Measurements from ENCODE around the gene KLF2. TPM values are rescaled to one million over a fixed set of nuclear protein-coding genes. Genes with fewer than 3 reads are reported as not detected.

Gene KLF2
- total RNA-seq, 4 donors from 2014 or later: 115 to 236 (median 167) TPM

GRCh38 chr19:16339361-16339725, 14.7 kb downstream of the KLF2 start:
- H3K27ac ChIP-seq: peak overlapping the region in 2 of 4 donors; percentile 26 to 62

GRCh38 chr19:16340092-16340491, 15.5 kb downstream of the KLF2 start:
- no peak for DNase-seq (ENCODE audit: low spot score in 2 of 2)
- no peaks in the 10 kb centered on the region for H3K27me3 ChIP-seq
- no peak overlapping the region for H3K4me3 ChIP-seq
- H3K27ac ChIP-seq: no peak overlapping the region
- H3K4me1 ChIP-seq: peaks cover 0 to 48% (median 29%) of the 10 kb centered on the region in 4 donors
- H3K9me3 ChIP-seq: no peaks in the 10 kb centered on the region
- WGBS, 2 donors: 46 to 47% methylated on average over 5 of the region's 5 CpGs
- TF ChIP-seq EP300 (IDR thresholded peaks at IDR 0.05) (no peak), POLR2A (IDR thresholded peaks at IDR 0.05) (no peak), CTCF (IDR thresholded peaks at IDR 0.05) (no peak)
- H3K36me3 ChIP-seq: no peaks in the 10 kb centered on the region

More at GRCh38 chr19:16339361-16339725, 14.7 kb downstream of the KLF2 start:
- Histone ChIP-seq H3K36me3 (no peaks in the 10 kb centered on the region), H3K4me1 (peaks cover 0 to 47% (median 29%) of the 10 kb centered on the region in 4 donors), H3K9me3 (no peaks in the 10 kb centered on the region), H3K4me3 (no peak overlapping the region), H3K27me3 (no peaks in the 10 kb centered on the region)
- DNase-seq (ENCODE audit: low spot score in 2 of 2): no peak
- no peak for TF ChIP-seq EP300 (IDR thresholded peaks at IDR 0.05)
- TF ChIP-seq POLR2A (IDR thresholded peaks at IDR 0.05): no peak
- no peak for TF ChIP-seq CTCF (IDR thresholded peaks at IDR 0.05)
- WGBS, 2 donors: 77 to 80% methylated on average over 6 of the region's 6 CpGs

- TF ChIP-seq EP300 (IDR thresholded peaks at IDR 0.05) (no peak), POLR2A (IDR thresholded peaks at IDR 0.05) (no peak), CTCF (IDR thresholded peaks at IDR 0.05) (no peak)
- peaks cover 0 to 53% (median 29%) of the 10 kb centered on the region in 4 donors for H3K4me1 ChIP-seq
- H3K36me3 ChIP-seq: no peaks in the 10 kb centered on the region
- no peak overlapping the region for H3K4me3 ChIP-seq
- DNase-seq (ENCODE audit: low spot score in 2 of 2): no peak
- H3K27ac ChIP-seq: no peak overlapping the region
- H3K27me3 ChIP-seq: no peaks in the 10 kb centered on the region
- WGBS, 2 donors: 86 to 87% methylated on average over 3 of the region's 3 CpGs
- H3K9me3 ChIP-seq: no peaks in the 10 kb centered on the region
These were observed 16.0 kb downstream of the KLF2 start for GRCh38 chr19:16340654-16341053.

GRCh38 chr19:16342002-16342715, 17.5 kb downstream of the KLF2 start:
- 45 to 54% methylated on average over 10 of the region's 10 CpGs for WGBS, 2 donors
- Histone ChIP-seq H3K27ac (peak overlapping the region; percentile 24 to 72 (median 64)), H3K36me3 (no peaks in the 10 kb centered on the region)

More at GRCh38 chr19:16342002-16342715, 17.5 kb downstream of the KLF2 start:
- H3K4me1 ChIP-seq: peaks cover 0 to 59% (median 29%) of the 10 kb centered on the region in 4 donors
- TF ChIP-seq EP300 (IDR thresholded peaks at IDR 0.05) (peak; percentile 27 to 73), CTCF (IDR thresholded peaks at IDR 0.05) (no peak)
- H3K27me3 ChIP-seq: no peaks in the 10 kb centered on the region
- no peaks in the 10 kb centered on the region for H3K9me3 ChIP-seq
- H3K4me3 ChIP-seq: no peak overlapping the region
- no peak for DNase-seq (ENCODE audit: low spot score in 2 of 2)
